Tibial nerve (tissue), 4 donors: ENCODE measurements around the gene STYXL1. TPM values are rescaled to one million over a fixed set of nuclear protein-coding genes. Genes with fewer than 3 reads are reported as not detected.
"Not testable (repeated sequence)": the region's sequence is repeated elsewhere in the genome, so short reads cannot be mapped to it uniquely, and the experiment has no call there.

Experiments used
- DNase-seq, 2 donors: peaks; one replicate each; pipeline ENCODE4 v3.0.0-alpha.2; 2019; ENCODE audit warnings: low spot score in 2 of 2
- H3K27ac ChIP-seq, 4 donors: fragments of 200-600 bp; sonication (generic) in 3 of 4; one replicate each; pipeline ENCODE4 v1.5.1; 2017 to 2019; ENCODE audit warnings: mild to moderate bottlenecking in 1 of 4
- H3K27me3 ChIP-seq, 2 donors: fragments of 200-600 bp; sonication (generic) in 1 of 2; one replicate each; pipeline versions ENCODE4 v1.5.1 to v1.6.0; 2017 to 2019
- H3K36me3 ChIP-seq, 3 donors: fragments of 200-600 bp; sonication (generic); one replicate each; pipeline ENCODE4 v1.5.1; 2018 to 2019
- H3K4me1 ChIP-seq, 4 donors: fragments of 200-600 bp; sonication (generic) in 3 of 4; one replicate each; pipeline ENCODE4 v1.5.1; 2017 to 2019
- H3K4me3 ChIP-seq, 4 donors: fragments of 200-600 bp; sonication (generic) in 3 of 4; one replicate each; pipeline ENCODE4 v1.5.1; 2017 to 2019; ENCODE audit warnings: mild to moderate bottlenecking in 1 of 4, moderate library complexity in 1 of 4
- H3K9me3 ChIP-seq, 4 donors: fragments of 200-600 bp; sonication (generic) in 3 of 4; one replicate each; pipeline ENCODE4 v1.5.1; 2017 to 2019
- EP300 ChIP-seq, 2 donors: sonication (generic); formaldehyde crosslinking; IDR thresholded peaks; one replicate each; pipeline ENCODE4 v1.6.1; 2017; ENCODE audit warnings: antibody characterized with exemption in 2 of 2, mild to moderate bottlenecking in 1 of 2
- POLR2A ChIP-seq, 2 donors: fragments of 450-650 bp; IDR thresholded peaks; one replicate each; pipeline ENCODE4 v1.6.1; 2017; ENCODE audit warnings: antibody characterized with exemption in 2 of 2, mild to moderate bottlenecking in 2 of 2, moderate library complexity in 2 of 2
- WGBS, 2 donors: methylation state at CpG; one replicate each; pipeline ENCODE4 v1.1.5; 2018; 5-methylcytosine and 5-hydroxymethylcytosine counted together
- total RNA-seq, 4 donors: library from RNA; depleted of rRNA; stranded (reverse); fragments of >200 nt; gene quantifications; one replicate each; pipeline ENCODE4 v1.1.0, GENCODE V29; 2016
- TF ChIP-seq, protein P1 (sequence below), 5 experiments: fragments of 200-600 bp in 3 of 5; fragments of 450-650 bp in 2 of 5; sonication (generic) in 3 of 5; IDR thresholded peaks; one replicate each; pipeline ENCODE4 v1.5.1; 2016 to 2019; ENCODE audit warnings: antibody characterized with exemption in 5 of 5, mild to moderate bottlenecking in 3 of 5, moderate library complexity in 2 of 5

STYXL1 gene
- total RNA-seq, 4 donors from 2014 or later: 9.9 to 45.7 (median 29.0) TPM

DNA sequence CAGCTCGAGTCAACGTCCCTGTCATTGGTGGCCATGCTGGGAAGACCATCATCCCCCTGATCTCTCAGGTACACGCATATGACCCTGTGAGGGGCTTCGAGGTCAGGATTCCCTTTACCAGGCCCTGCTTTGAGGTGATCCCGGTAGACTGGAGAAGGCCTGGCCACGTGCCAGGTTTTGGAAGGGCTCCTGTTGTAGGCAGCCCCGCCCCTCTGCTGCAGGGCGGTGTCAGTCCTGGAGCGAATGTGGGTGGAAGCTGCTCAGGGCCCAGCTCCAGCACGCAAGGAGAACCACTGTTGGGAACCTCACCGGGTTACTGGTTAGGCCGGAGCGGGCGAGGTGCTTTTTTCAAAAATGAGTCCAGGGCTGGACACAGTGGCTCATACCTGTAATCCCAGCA lies 15.7 kb upstream of the STYXL1 start:
- Histone ChIP-seq H3K27me3 (no peaks in the 10 kb centered on the region), H3K4me3 (no peak overlapping the region), H3K27ac (no peak overlapping the region), H3K9me3 (no peaks in the 10 kb centered on the region), H3K36me3 (peaks cover 2 to 96% (median 25%) of the 10 kb centered on the region in 3 donors), H3K4me1 (peaks cover 0 to 13% (median 0%) of the 10 kb centered on the region in 4 donors)
- TF ChIP-seq, protein P1, sequence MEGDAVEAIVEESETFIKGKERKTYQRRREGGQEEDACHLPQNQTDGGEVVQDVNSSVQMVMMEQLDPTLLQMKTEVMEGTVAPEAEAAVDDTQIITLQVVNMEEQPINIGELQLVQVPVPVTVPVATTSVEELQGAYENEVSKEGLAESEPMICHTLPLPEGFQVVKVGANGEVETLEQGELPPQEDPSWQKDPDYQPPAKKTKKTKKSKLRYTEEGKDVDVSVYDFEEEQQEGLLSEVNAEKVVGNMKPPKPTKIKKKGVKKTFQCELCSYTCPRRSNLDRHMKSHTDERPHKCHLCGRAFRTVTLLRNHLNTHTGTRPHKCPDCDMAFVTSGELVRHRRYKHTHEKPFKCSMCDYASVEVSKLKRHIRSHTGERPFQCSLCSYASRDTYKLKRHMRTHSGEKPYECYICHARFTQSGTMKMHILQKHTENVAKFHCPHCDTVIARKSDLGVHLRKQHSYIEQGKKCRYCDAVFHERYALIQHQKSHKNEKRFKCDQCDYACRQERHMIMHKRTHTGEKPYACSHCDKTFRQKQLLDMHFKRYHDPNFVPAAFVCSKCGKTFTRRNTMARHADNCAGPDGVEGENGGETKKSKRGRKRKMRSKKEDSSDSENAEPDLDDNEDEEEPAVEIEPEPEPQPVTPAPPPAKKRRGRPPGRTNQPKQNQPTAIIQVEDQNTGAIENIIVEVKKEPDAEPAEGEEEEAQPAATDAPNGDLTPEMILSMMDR (IDR thresholded peaks at IDR 0.05): no peak
- no peak for TF ChIP-seq EP300 (IDR thresholded peaks at IDR 0.05)
- TF ChIP-seq POLR2A (IDR thresholded peaks at IDR 0.05): no peak
- whole genome bisulfite sequencing, 2 donors: 79 to 92% methylated on average over 12 to 14 of the region's 14 CpGs
- DNase-seq: no peak

DNA sequence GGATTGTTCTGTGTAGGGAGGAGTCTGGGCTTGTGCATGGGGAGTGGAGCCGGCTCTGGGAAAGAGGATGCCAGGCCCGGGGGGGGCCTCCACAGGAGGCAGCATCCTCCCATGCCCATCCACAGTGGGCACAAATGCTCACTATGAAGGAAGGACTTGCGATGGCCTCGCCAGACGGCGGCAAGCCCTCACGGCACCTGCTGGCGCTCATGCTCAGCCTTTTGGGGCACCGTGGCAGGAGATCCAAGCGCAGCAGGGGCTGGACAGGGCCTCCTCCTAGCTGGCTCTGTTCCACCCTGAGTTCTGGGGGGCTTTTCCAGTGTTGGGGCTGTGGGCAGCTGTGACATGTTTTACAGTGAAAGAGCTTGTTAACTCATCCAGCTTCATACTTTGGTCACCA lies 15.3 kb upstream of the STYXL1 start:
- H3K9me3 ChIP-seq: no peaks in the 10 kb centered on the region
- no peak overlapping the region for H3K4me3 ChIP-seq
- H3K36me3 ChIP-seq: peaks cover 2 to 100% (median 28%) of the 10 kb centered on the region in 3 donors
- no peak overlapping the region for H3K27ac ChIP-seq
- H3K4me1 ChIP-seq: peaks cover 0 to 13% (median 0%) of the 10 kb centered on the region in 4 donors
- TF ChIP-seq EP300 (IDR thresholded peaks at IDR 0.05) (no peak), POLR2A (IDR thresholded peaks at IDR 0.05) (no peak)
- TF ChIP-seq, protein P1 (IDR thresholded peaks at IDR 0.05): no peak
- 89 to 91% methylated on average over 10 of the region's 10 CpGs for WGBS, 2 donors
- H3K27me3 ChIP-seq: no peaks in the 10 kb centered on the region
- DNase-seq: no peak

DNA sequence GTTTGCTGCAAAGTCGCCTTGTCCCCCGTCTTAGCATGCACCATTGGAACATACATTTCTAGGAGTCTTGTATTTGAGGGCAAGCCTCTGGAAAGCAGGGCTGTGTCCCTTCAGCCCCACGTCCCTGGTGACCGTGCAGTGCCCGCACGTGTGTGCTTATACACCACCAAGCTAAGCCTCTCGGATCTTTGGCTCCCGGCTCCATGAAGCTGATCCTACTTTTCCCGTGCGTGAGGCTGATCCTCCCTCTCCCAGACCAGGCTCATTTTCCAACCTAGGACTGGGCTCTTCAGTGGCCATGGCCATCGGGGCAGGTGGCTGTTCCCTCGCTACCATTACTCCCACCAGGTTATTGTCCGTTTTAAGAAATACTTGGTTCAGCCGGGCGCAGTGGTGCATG lies 14.5 kb upstream of the STYXL1 start:
- 93 to 94% methylated on average over 15 of the region's 15 CpGs for WGBS, 2 donors
- no peaks in the 10 kb centered on the region for H3K9me3 ChIP-seq
- peaks cover 2 to 100% (median 32%) of the 10 kb centered on the region in 3 donors for H3K36me3 ChIP-seq
- no peaks in the 10 kb centered on the region for H3K27me3 ChIP-seq
- H3K4me3 ChIP-seq: no peak overlapping the region
- no peak overlapping the region for H3K27ac ChIP-seq
- peaks cover 0 to 13% (median 0%) of the 10 kb centered on the region in 4 donors for H3K4me1 ChIP-seq
- TF ChIP-seq EP300 (IDR thresholded peaks at IDR 0.05) (no peak), POLR2A (IDR thresholded peaks at IDR 0.05) (no peak)
- TF ChIP-seq, protein P1 (IDR thresholded peaks at IDR 0.05): no peak
- DNase-seq: no peak

DNA sequence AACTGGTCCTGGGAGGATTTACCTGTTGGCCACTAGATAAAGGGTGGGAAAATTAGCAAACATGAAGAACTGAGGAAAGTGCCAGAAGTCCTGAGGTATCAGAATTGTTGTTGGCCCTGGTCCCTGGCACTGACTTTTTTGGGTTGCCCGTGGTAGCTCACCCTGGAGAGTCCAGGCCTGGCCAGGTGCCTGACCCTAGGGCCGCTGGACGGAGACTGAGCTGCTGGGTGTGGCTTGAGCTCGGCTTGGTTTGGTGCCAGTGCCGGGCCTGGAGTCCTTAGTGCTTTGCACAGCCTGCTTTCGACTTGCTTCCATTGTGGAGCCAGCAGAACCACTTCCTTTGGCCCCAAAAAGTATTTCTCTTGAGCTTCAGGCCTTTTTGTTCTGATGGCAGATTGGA lies 13.0 kb upstream of the STYXL1 start:
- no peaks in the 10 kb centered on the region for H3K27me3 ChIP-seq

DNA sequence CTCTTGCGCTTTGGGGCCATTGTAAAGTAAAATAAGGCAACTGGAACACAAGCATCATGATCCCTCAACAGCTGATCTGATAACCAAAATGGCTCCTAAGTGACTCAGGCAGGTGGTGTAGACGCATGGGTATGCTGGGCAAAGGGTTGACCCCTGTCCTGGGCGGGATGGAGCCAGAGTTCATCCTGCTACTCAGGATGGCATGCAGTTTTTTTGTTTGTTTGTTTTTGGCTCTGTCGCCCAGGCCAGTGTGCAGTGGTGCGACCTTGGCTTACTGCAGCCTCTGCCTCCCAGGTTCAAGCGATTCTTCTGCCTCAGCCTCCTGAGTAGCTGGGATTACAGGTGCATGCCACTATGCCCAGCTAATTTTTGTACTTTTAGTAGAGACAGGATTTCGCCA lies 10.9 kb upstream of the STYXL1 start:
- H3K27ac ChIP-seq, H3K9me3 ChIP-seq, H3K4me3 ChIP-seq, DNase-seq, H3K27me3 ChIP-seq: not testable (repeated sequence)
- 90 to 95% methylated on average over 7 of the region's 7 CpGs for WGBS, 2 donors
- Histone ChIP-seq H3K4me1 (peaks cover 0 to 23% (median 0%) of the 10 kb centered on the region in 4 donors), H3K36me3 (peaks cover 2 to 98% (median 20%) of the 10 kb centered on the region in 3 donors)

More for the DNA sequence above, 13.0 kb upstream of the STYXL1 start:
- Histone ChIP-seq H3K4me1 (peaks cover 0 to 13% (median 0%) of the 10 kb centered on the region in 4 donors), H3K9me3 (no peaks in the 10 kb centered on the region), H3K36me3 (peaks cover 2 to 99% (median 32%) of the 10 kb centered on the region in 3 donors), H3K27ac (no peak overlapping the region), H3K4me3 (no peak overlapping the region)
- DNase-seq: peak; percentile 34 to 51
- TF ChIP-seq POLR2A (IDR thresholded peaks at IDR 0.05) (no peak), EP300 (IDR thresholded peaks at IDR 0.05) (no peak)
- TF ChIP-seq, protein P1 (IDR thresholded peaks at IDR 0.05): no peak
- 61 to 63% methylated on average over 3 to 4 of the region's 6 CpGs for WGBS, 2 donors

DNA sequence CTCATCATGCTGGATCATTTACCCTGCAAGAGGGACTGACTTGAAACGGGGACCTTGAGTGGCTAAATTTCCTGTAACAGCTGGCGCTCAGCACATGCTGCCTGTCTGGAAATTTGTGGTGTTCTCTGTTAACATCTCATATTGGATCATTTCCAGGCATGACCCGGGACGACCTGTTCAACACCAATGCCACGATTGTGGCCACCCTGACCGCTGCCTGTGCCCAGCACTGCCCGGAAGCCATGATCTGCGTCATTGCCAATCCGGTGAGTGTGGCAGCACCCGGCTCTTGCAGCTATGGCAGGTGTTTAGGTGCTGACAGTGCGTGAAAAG lies 10.0 kb upstream of the STYXL1 start:
- H3K36me3 ChIP-seq: peaks cover 2 to 97% (median 12%) of the 10 kb centered on the region in 3 donors
- H3K27ac ChIP-seq: no peak overlapping the region
- H3K9me3 ChIP-seq: no peaks in the 10 kb centered on the region
- TF ChIP-seq POLR2A (IDR thresholded peaks at IDR 0.05): no peak
- no peaks in the 10 kb centered on the region for H3K27me3 ChIP-seq
- H3K4me3 ChIP-seq: no peak overlapping the region
- 77 to 89% methylated on average over 11 of the region's 11 CpGs for WGBS, 2 donors
- H3K4me1 ChIP-seq: peaks cover 0 to 31% (median 0%) of the 10 kb centered on the region in 4 donors
- no peak for DNase-seq
